Tibial artery (tissue), 4 donors: ENCODE measurements around the gene TREML2.

Experiments
- DNase-seq, 2 donors: peaks; one replicate each; pipeline ENCODE4 v3.0.0-alpha.2; 2019
- H3K27ac ChIP-seq, 2 donors: fragments of 200-600 bp; sonication (generic) in 1 of 2; 1 replicate in 1 of 2; 2 replicates in 1 of 2; pipeline ENCODE4 v1.5.1; 2018 to 2019; ENCODE audit warnings: mild to moderate bottlenecking in 1 of 2
- H3K27me3 ChIP-seq, 2 donors: fragments of 200-600 bp; sonication (generic) in 1 of 2; one replicate each; pipeline versions ENCODE4 v1.5.1 to v1.6.0; 2016 to 2019
- H3K36me3 ChIP-seq, 3 donors: fragments of 200-600 bp; sonication (generic) in 2 of 3; one replicate each; pipeline ENCODE4 v1.5.1; 2016 to 2019; ENCODE audit warnings: mild to moderate bottlenecking in 2 of 3
- H3K4me1 ChIP-seq, 4 donors: fragments of 200-600 bp; sonication (generic) in 2 of 4; 1 replicate in 3 of 4; 2 replicates in 1 of 4; pipeline ENCODE4 v1.5.1; 2016 to 2019
- H3K4me3 ChIP-seq, 2 donors: fragments of 200-600 bp; sonication (generic) in 1 of 2; 1 replicate in 1 of 2; 2 replicates in 1 of 2; pipeline ENCODE4 v1.5.1; 2018 to 2019; ENCODE audit warnings: mild to moderate bottlenecking in 2 of 2
- H3K9me3 ChIP-seq, 3 donors: fragments of 200-600 bp; sonication (generic) in 1 of 3; one replicate each; pipeline ENCODE4 v1.5.1; 2016 to 2019
- CTCF ChIP-seq, 2 experiments: fragments of 200-600 bp in 1 of 2; fragments of 450-650 bp in 1 of 2; IDR thresholded peaks; one replicate each; pipeline ENCODE4 v1.5.1; 2017 to 2019; ENCODE audit warnings: antibody characterized with exemption in 2 of 2, mild to moderate bottlenecking in 1 of 2, moderate library complexity in 1 of 2
- intact Hi-C: fragments of 100-400 bp; cut with DNase I; formaldehyde crosslinking; loops from one replicate; pipeline ENCODE4 v1.15.0; 2023; ENCODE audit warnings: low total_unique reads

The TREML2 gene

GRCh38 chr6:41215777-41216176 is 14.8 kb upstream of the TREML2 start:
- peaks cover 0 to 14% of the 10 kb centered on the region in 2 donors for H3K27me3 ChIP-seq
- H3K4me3 ChIP-seq = no peak overlapping the region
- DNase-seq = no peak
- H3K27ac ChIP-seq = no peak overlapping the region
- H3K36me3 ChIP-seq = no peaks in the 10 kb centered on the region
- no peaks in the 10 kb centered on the region for H3K4me1 ChIP-seq
- intact Hi-C loops = no loop called here
- TF ChIP-seq CTCF (IDR thresholded peaks at IDR 0.05) = no peak
- H3K9me3 ChIP-seq = peaks cover 0 to 13% (median 2%) of the 10 kb centered on the region in 3 donors

GRCh38 chr6:41214559-41215238 is 13.8 kb upstream of the TREML2 start:
- no peak for TF ChIP-seq CTCF (IDR thresholded peaks at IDR 0.05)
- H3K4me3 ChIP-seq = no peak overlapping the region
- H3K27ac ChIP-seq = no peak overlapping the region
- no peaks in the 10 kb centered on the region for H3K36me3 ChIP-seq
- intact Hi-C loops = no loop called here
- no peaks in the 10 kb centered on the region for H3K4me1 ChIP-seq
- H3K9me3 ChIP-seq = peaks cover 0 to 13% (median 0%) of the 10 kb centered on the region in 3 donors
- H3K27me3 ChIP-seq = peaks cover 0 to 14% of the 10 kb centered on the region in 2 donors
- no peak for DNase-seq

GRCh38 chr6:41209547-41210320 is 8.8 kb upstream of the TREML2 start:
- peaks cover 0 to 4% (median 0%) of the 10 kb centered on the region in 3 donors for H3K9me3 ChIP-seq
- intact Hi-C loops = no loop called here
- H3K36me3 ChIP-seq = no peaks in the 10 kb centered on the region
- TF ChIP-seq CTCF (IDR thresholded peaks at IDR 0.05) = no peak
- no peak overlapping the region for H3K27ac ChIP-seq
- no peaks in the 10 kb centered on the region for H3K4me1 ChIP-seq
- DNase-seq = no peak
- H3K27me3 ChIP-seq = peaks cover 0 to 6% of the 10 kb centered on the region in 2 donors
- no peak overlapping the region for H3K4me3 ChIP-seq

GRCh38 chr6:41208439-41209106 is 7.6 kb upstream of the TREML2 start:
- Histone ChIP-seq H3K36me3 (no peaks in the 10 kb centered on the region), H3K27ac (no peak overlapping the region), H3K9me3 (no peaks in the 10 kb centered on the region), H3K27me3 (peaks cover 0 to 6% of the 10 kb centered on the region in 2 donors), H3K4me3 (no peak overlapping the region), H3K4me1 (no peaks in the 10 kb centered on the region)
- no peak for TF ChIP-seq CTCF (IDR thresholded peaks at IDR 0.05)
- intact Hi-C loops = no loop called here
- no peak for DNase-seq

GRCh38 chr6:41204156-41204555 is 3.2 kb upstream of the TREML2 start:
- H3K36me3 ChIP-seq = no peaks in the 10 kb centered on the region
- intact Hi-C loops = no loop called here
- H3K9me3 ChIP-seq = no peaks in the 10 kb centered on the region
- no peaks in the 10 kb centered on the region for H3K4me1 ChIP-seq
- no peaks in the 10 kb centered on the region for H3K27me3 ChIP-seq
- no peak for DNase-seq
- TF ChIP-seq CTCF (IDR thresholded peaks at IDR 0.05) = no peak
- no peak overlapping the region for H3K4me3 ChIP-seq
- no peak overlapping the region for H3K27ac ChIP-seq
